ENCODE data around the gene OGFR. TPM values are rescaled to one million over a fixed set of nuclear protein-coding genes. Genes with fewer than 3 reads are reported as not detected.

The OGFR gene
- total RNA-seq, 1 donor from 2014 or later = 31.0 TPM

- Mint-ChIP-seq H3K27me3 (peaks cover 11% of the 10 kb centered on the region), H3K4me1 (ENCODE audit: low read depth) (peaks cover 11% of the 10 kb centered on the region), H3K9me3 (ENCODE audit: low read depth) (no peaks in the 10 kb centered on the region), H3K27ac (no peak overlapping the region), H3K36me3 (ENCODE audit: insufficient read depth) (no peaks in the 10 kb centered on the region), H3K4me3 (ENCODE audit: low read depth) (peak overlapping the region; percentile 35)
- TF ChIP-seq CTCF (IDR thresholded peaks at IDR 0.05; ENCODE audit: unreplicated experiment) = no peak
- no peak for DNase-seq (ENCODE audit: low spot score, unreplicated experiment)
Observed at GRCh38 chr20:62818592-62819493, 14.2 kb downstream of the OGFR start.

DNA sequence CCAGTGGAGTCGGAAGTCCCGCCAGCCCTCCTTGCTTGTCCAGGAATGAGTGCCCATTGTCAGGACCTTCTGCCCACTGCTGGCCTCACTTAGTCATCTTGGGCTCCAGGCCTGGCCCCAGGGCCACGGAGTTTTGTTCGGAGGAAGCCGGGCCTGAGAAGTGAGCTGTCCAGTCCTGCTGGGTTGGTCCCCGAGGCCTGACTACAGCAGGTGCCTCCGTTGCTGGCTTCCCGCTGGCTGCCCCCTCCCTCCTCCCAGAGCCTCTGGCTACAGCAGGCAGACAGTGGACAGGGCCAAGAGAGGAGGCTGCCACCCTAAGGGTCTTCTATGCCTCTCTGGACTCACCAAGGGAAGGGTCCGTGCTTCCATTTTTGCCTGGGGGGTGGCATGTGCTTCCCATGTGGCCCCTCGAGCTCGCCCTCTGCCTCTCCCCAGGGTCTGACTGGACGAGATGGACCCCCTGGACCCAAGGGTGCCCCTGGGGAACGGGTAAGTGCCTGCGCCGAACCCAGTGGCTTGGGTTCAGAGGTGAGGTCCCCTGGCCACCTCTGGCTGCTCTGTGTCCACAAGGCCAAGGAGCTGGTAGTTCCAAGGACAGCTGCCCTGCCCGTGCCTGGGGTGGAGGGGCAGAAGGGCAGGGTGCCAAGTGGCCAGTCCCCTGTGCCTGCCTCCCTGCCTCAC, 15.0 kb downstream of the OGFR start:
- peaks cover 11% of the 10 kb centered on the region for H3K27me3 Mint-ChIP-seq
- no peaks in the 10 kb centered on the region for H3K36me3 Mint-ChIP-seq (ENCODE audit: insufficient read depth)
- no peak for DNase-seq (ENCODE audit: low spot score, unreplicated experiment)
- no peak overlapping the region for H3K4me3 Mint-ChIP-seq (ENCODE audit: low read depth)
- no peak for TF ChIP-seq CTCF (IDR thresholded peaks at IDR 0.05; ENCODE audit: unreplicated experiment)
- peaks cover 11% of the 10 kb centered on the region for H3K4me1 Mint-ChIP-seq (ENCODE audit: low read depth)
- no peaks in the 10 kb centered on the region for H3K9me3 Mint-ChIP-seq (ENCODE audit: low read depth)
- no peak overlapping the region for H3K27ac Mint-ChIP-seq

DNA sequence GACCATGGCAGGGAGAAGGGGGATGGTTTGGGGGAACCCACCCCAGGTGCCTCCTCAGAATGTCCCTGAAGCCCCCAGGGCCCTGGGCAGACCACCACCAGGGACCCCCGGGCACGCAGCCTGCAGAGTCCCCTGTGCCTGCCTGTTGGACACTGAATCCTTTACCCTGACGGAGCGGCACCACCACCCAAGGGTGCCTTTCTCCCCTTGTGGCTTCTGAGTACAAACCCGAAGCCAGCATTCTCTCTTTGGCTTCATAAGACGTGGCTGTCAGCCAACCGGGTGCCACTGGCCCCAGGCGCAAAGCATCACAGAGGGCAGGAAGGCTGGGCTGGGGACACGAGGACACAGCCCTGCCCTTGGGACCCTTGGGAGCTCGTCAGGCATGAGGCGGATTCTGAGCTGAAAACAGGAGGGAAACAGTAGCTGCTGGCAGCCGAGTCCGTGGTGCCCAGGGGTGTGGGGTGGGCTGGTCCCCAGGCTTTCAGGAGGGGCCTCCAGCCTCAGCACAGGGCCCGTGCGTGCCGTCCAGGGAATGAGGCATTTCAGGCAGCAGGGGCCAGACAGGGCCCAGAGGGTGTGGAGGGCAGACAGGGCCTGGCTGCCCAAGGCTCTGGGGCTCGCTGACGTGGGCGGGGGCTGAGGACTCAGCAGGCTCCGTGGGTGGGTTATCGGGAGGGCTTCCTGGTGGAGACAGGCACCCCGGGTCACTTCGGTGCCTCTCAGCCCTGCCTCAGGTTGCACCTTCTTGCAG, 15.8 kb downstream of the OGFR start:
- no peak overlapping the region for H3K4me3 Mint-ChIP-seq (ENCODE audit: low read depth)
- no peak for DNase-seq (ENCODE audit: low spot score, unreplicated experiment)
- H3K27ac Mint-ChIP-seq = no peak overlapping the region
- H3K4me1 Mint-ChIP-seq (ENCODE audit: low read depth) = peaks cover 9% of the 10 kb centered on the region
- no peaks in the 10 kb centered on the region for H3K36me3 Mint-ChIP-seq (ENCODE audit: insufficient read depth)
- TF ChIP-seq CTCF (IDR thresholded peaks at IDR 0.05; ENCODE audit: unreplicated experiment) = no peak
- H3K27me3 Mint-ChIP-seq = peaks cover 7% of the 10 kb centered on the region
- H3K9me3 Mint-ChIP-seq (ENCODE audit: low read depth) = no peaks in the 10 kb centered on the region

- no peak for TF ChIP-seq CTCF (IDR thresholded peaks at IDR 0.05; ENCODE audit: unreplicated experiment)
- H3K9me3 Mint-ChIP-seq (ENCODE audit: low read depth) = no peaks in the 10 kb centered on the region
- H3K36me3 Mint-ChIP-seq (ENCODE audit: insufficient read depth) = no peaks in the 10 kb centered on the region
- peaks cover 4% of the 10 kb centered on the region for H3K4me1 Mint-ChIP-seq (ENCODE audit: low read depth)
- no peaks in the 10 kb centered on the region for H3K27me3 Mint-ChIP-seq
- no peak overlapping the region for H3K4me3 Mint-ChIP-seq (ENCODE audit: low read depth)
- no peak for DNase-seq (ENCODE audit: low spot score, unreplicated experiment)
- no peak overlapping the region for H3K27ac Mint-ChIP-seq
Observed at GRCh38 chr20:62820962-62821725, 16.5 kb downstream of the OGFR start.

Data from progenitor cell of endocrine pancreas (in vitro differentiated cells).